HTR-8/SVneo (cell line): ENCODE measurements around the gene MAD1L1.

Experiments
- DNase-seq: peaks from one replicate; pipeline ENCODE4 v3.0.0; 2011; ENCODE audit warnings: low spot score, mixed read lengths; ENCODE audit not compliant: insufficient read length
- FAIRE-seq: peaks from 2 replicates; lab custom pipeline; 2011; peaks lifted over from hg19 to GRCh38; lab: Jason Lieb, UNC

Gene MAD1L1

GRCh38 chr7:2126621-2127020 lies 106.1 kb downstream of the MAD1L1 start:
- FAIRE-seq (no peak), DNase-seq (no peak)

GRCh38 chr7:2125931-2126330 lies 106.8 kb downstream of the MAD1L1 start:
- DNase-seq (no peak), FAIRE-seq (no peak)

GRCh38 chr7:2124604-2125345 lies 108.0 kb downstream of the MAD1L1 start:
- no peak for FAIRE-seq
- DNase-seq, result no peak

DNA sequence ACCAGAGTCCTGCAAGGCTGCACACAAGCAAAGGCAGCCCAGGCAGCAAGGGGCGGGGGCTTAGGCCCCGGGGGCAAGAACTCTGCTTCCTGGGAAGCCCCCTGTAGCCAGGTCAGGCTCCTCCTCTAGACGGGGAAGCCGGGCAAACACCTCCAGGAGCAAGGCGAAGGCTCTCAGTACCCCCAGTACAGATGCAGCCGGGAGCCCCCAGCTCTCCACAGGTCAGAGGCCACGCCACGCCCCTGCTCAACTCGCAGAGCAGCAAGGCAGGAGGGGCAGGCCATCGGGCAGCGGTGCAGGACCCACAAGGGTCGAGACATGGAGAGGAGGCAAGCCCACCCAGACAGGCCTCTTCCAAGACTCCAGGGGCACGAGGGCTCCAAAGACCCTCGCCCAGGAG lies 108.8 kb downstream of the MAD1L1 start:
- no peak for DNase-seq
- FAIRE-seq, result no peak

GRCh38 chr7:2123360-2123759 lies 109.4 kb downstream of the MAD1L1 start:
- no peak for DNase-seq
- no peak for FAIRE-seq

- DNase-seq (no peak), FAIRE-seq (no peak)
Observed at GRCh38 chr7:2122651-2123050, 110.1 kb downstream of the MAD1L1 start.

GRCh38 chr7:2120841-2121830 lies 111.6 kb downstream of the MAD1L1 start:
- DNase-seq, result no peak
- FAIRE-seq, result no peak

DNA sequence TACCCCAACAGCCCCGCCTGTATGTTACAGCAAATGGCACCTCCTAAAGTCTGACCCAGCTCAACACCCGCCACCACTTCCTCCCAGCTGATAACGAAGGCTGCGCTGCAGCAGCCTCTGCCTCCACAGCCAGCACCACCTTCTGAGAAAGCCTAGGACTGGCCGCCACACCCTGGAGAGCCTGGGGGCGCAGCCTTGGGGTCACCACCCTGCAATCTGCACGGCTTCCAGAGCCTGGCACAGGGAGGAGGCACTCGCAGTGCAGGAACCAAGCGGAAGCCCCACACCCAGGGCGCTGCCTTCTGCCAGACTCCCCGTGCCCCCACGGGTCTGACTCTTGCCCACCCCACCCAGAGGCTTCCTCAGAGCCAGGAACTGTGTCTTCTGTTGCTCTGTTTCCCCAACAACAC lies 112.5 kb downstream of the MAD1L1 start:
- FAIRE-seq, result no peak
- DNase-seq, result no peak

GRCh38 chr7:2118630-2119190 lies 114.0 kb downstream of the MAD1L1 start:
- FAIRE-seq (peak; percentile 55), DNase-seq (no peak)

DNA sequence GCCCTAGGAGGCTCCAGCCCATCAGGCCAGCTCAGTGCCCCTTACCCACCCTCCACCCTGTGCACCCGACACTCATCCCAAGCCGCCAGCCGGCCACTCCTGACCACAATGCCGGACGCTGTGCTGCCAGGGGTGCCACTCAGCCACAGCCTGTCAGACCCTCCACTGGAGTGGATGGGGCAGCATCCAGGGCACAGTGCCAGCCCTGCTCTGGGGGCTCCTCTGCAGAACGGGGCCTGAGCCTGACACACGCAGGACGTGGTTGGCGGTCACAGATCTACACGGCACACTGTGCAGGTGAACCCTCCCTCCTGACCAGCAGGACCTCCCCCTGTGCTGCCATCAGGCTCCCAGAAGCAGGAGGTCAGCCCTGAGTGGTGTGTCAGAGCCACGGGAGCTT lies 114.7 kb downstream of the MAD1L1 start:
- DNase-seq (no peak), FAIRE-seq (peak; percentile 49)

DNA sequence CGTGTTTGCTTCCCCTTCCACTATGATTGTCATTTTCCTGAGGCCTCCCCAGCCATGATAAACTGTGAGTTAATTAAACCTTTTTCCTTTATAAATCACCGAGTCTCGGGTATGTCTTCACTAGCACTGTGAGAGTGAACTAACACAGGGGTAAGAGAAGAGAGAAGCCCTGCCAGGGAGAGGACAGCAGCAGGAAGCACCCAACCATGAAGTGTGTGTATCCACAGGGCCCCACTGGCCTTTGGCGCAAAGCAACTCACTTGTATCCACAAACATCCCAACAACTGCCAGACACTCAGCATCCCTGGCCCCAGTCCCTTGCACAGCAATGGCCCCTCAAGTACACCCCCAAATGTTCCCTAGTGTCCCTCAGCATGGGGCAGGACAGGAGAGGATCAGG lies 115.1 kb downstream of the MAD1L1 start:
- FAIRE-seq, result no peak

DNA sequence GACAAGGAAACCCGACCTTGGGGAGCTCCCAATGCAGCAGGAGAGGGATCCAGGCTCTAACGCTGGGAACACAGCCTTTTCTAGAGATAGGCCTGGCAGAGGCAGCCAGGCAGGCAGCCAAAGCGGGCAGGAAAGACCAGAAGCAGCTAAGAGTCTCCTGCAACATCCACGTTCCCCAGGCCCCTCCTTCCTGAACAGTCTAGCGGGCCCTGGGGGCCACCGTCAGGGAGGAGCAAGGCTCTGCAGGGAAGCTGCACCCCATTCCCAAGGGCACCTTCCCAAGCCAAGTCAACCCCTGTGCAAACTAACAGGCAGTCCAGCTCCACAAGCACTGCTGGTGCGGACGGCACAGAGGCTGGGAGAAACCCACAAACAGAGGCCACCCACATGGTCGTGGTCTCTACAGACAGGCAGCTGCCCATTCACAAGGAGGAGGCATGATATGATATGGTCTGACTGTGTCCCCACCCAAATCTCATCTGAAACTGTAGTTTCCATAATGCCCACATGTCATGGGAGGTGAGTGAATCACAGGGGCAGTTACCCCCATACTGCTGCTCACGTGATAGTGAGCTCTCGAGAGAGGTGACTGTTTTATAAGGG lies 115.7 kb downstream of the MAD1L1 start:
- FAIRE-seq (no peak), DNase-seq (no peak)

More for the DNA sequence above, 115.1 kb downstream of the MAD1L1 start:
- DNase-seq, result no peak

- no peak for DNase-seq
- FAIRE-seq, result no peak
Observed at GRCh38 chr7:2116448-2116810, 116.3 kb downstream of the MAD1L1 start.

DNA sequence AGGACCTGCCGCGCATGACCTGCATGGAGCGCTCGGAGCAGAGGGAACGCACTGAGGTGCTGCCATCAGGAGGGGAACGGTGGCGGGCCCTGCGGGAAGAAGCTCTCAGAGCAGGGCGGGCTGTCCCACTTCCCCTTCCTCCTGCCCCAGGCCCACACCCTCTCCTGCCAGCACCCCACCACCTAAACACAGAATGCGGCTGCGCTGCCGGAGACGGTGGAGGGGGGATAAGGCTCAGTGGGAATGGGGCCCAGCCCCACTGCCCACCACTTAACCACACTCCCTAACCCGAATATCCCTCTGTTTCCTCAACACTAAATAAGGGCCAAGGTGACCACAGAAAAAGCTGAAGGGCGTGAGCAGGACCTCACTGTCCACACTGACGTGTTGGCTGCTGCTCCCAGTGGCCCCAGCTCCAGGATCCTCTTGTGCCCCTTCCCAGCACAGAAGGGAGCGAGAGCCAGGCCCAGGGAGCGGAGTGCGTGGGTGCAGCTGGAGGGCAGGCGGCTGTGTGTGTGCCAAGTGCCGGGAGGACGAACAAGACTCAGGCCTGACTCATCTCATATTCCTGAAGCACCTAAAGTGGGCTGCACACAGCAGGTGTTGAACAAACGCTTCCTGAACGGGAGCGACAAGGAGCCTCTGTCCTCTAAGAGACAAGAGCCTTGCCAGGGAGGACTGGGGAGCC lies 116.8 kb downstream of the MAD1L1 start:
- FAIRE-seq, result peak; percentile 59
- DNase-seq, result no peak

GRCh38 chr7:2114926-2115759 lies 117.6 kb downstream of the MAD1L1 start:
- DNase-seq (no peak), FAIRE-seq (no peak)

DNA sequence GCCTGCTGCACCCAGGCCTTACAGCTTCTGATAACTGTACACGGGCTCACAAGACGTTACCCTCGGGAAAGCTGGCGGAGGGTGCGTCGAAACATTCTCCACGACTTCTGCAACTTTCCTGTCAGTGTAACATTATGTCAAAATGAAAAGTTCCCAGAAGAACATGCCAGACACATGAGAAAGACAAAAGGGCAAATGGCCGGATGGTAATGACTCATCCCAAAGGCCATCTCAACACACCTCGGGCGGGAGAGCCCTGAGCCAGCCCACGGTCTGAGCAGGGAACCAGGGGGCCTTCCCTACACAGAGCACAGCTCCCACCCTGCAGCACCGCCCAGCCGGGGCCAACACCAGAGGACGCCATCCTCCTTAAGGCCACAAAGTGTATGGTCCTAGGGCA lies 118.7 kb downstream of the MAD1L1 start:
- DNase-seq, result peak; percentile 81
- peak; percentile 83 for FAIRE-seq

DNA sequence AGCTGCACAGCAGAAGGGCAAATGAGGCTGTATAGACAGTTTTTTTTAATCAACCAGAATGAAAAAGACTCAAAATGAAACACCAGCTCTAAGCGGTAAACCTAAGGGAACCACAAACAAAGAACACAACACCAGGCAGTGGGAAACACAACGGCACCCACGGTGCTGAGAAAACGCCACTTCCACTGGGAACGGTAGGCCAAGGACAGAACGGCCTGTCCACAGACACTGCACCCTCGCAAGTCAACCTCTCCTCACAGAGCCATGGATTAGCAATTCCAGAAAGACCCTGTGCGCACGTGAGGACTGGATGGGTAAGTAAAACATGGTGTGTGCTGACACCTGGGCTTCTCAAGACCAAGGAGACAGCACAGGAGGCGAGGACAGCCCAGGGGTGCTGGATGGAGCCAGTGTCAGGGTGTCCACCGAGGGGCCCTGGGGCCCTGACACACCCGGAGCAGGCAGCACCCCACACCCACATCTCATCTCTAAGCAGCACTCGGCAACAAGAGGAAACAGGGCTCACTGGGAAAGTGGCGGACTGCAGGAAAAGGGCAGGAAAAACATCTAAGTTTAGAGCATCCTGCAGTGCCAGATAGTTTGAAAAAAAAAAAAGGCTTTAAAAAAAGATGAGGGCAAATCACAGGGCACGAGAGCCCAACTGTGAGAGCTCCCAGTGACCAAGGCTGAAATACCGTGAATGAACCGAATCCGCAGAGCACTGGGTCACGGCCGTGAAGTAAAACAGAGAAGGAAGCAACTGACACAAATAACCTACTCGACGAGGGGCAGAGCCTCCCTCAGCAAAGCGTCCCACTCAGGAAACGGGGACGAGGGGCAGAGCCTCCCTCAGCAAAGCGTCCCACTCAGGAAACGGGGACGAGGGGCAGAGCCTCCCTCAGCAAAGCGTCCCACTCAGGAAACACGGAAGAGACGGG lies 120.2 kb downstream of the MAD1L1 start:
- DNase-seq, result no peak
- FAIRE-seq, result no peak

DNA sequence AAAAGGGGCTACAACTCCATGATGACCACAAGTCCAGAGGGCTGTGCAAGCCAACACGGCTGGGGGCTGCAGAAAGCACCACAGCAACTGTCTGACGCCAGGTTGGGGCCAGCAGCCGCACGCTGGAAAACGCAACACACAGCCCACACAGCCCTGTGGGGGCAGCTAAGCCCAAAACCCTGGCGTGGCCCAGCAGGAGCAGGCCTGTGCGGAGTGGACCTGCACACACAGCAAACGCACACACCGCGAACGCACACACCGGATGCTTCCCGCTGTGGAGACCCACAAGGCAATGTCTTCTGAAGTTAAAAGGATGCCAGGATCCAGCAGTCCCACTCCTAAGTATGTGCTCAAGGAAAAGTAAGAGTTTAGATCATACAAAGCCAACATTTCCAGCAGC lies 121.2 kb downstream of the MAD1L1 start:
- no peak for DNase-seq
- no peak for FAIRE-seq
